A673 (cell line): ENCODE results near the gene TRAPPC14. TPM values are rescaled to one million over a fixed set of nuclear protein-coding genes. Genes with fewer than 3 reads are reported as not detected.

Source experiments
- BruUV-seq: library from RNA; stranded (reverse); fragments of 400-500 nt; replicated peaks from 2 replicates; lab custom pipeline; 2021; lab: Mats Ljungman, UMichigan
- CTCF ChIA-PET: fragments of 300-600 bp; sonication (Branson Sonifier 250); formaldehyde crosslinking; loops from one replicate; lab custom pipeline; 2022; ENCODE audit warnings: antibody characterized with exemption; lab: Charles Lee
- POLR2A ChIA-PET: fragments of 300-600 bp; sonication (Branson Sonifier 250); formaldehyde crosslinking; loops from one replicate; lab custom pipeline; 2022; ENCODE audit warnings: antibody characterized with exemption; ENCODE audit not compliant: low non-redundant PET; lab: Charles Lee
- DNase-seq: peaks from one replicate; pipeline ENCODE4 v3.0.0-alpha.2; 2015; ENCODE audit warnings: low spot score
- H3K27ac ChIP-seq: fragments of 200-600 bp; sonication (generic); 2 replicates; pipeline ENCODE4 v1.5.1; 2016; ENCODE audit warnings: mixed run types, low read depth, mild to moderate bottlenecking, mixed read lengths, antibody characterized with exemption, low read length; ENCODE audit not compliant: poor library complexity, severe bottlenecking
- H3K27me3 ChIP-seq: fragments of 200-600 bp; sonication (generic); replicated peaks from 2 replicates; pipeline ENCODE4 v1.6.1; 2017; ENCODE audit warnings: mixed run types, low read depth, mild to moderate bottlenecking, mixed read lengths, antibody characterized with exemption, low read length; ENCODE audit not compliant: insufficient read depth, poor library complexity
- H3K36me3 ChIP-seq: fragments of 200-600 bp; sonication (generic); 2 replicates; pipeline ENCODE4 v1.6.1; 2016; ENCODE audit warnings: mixed run types, mild to moderate bottlenecking, mixed read lengths, antibody characterized with exemption, low read length; ENCODE audit not compliant: insufficient read depth, poor library complexity, severe bottlenecking
- H3K4me1 ChIP-seq: fragments of 200-600 bp; sonication (generic); 2 replicates; pipeline ENCODE4 v1.6.1; 2017; ENCODE audit warnings: mixed run types, mild to moderate bottlenecking, mixed read lengths, antibody characterized with exemption, low read length; ENCODE audit not compliant: insufficient read depth, poor library complexity, severe bottlenecking
- H3K4me3 ChIP-seq: fragments of 200-600 bp; sonication (generic); 2 replicates; pipeline ENCODE4 v1.5.1; 2016; ENCODE audit warnings: low read depth, mixed run types, mild to moderate bottlenecking, mixed read lengths, low read length; ENCODE audit not compliant: poor library complexity, severe bottlenecking
- H3K9me3 ChIP-seq: fragments of 200-600 bp; sonication (generic); 2 replicates; pipeline ENCODE4 v1.6.1; 2016; ENCODE audit warnings: mixed run types, low read depth, mild to moderate bottlenecking, mixed read lengths, antibody characterized with exemption, low read length; ENCODE audit not compliant: poor library complexity, severe bottlenecking
- EZH2 ChIP-seq: fragments of 200-600 bp; sonication (generic); IDR thresholded peaks from 2 replicates; pipeline ENCODE4 v1.6.1; 2017; ENCODE audit warnings: borderline replicate concordance, low read depth, mild to moderate bottlenecking, mixed read lengths, antibody characterized with exemption, low read length; ENCODE audit not compliant: poor library complexity, severe bottlenecking
- intact Hi-C: fragments of 100-400 bp; cut with micrococcal nuclease; formaldehyde crosslinking; loops from one replicate; pipeline ENCODE4 v1.10.0; 2022; ENCODE audit not compliant: unreplicated experiment
- total RNA-seq: library from RNA; stranded (reverse); gene quantifications from 2 replicates; pipeline ENCODE4 v1.2.3, GENCODE V29; 2021
- TF ChIP-seq, protein P1 (sequence below): fragments of 300-800, 200-600 bp; sonication (generic); conservative IDR thresholded peaks from 2 replicates; pipeline ENCODE4 v1.5.1; 2017; ENCODE audit warnings: low read depth, mild to moderate bottlenecking, antibody characterized with exemption, low read length, moderate library complexity, mixed read lengths

The TRAPPC14 gene
- total RNA-seq, 1 experiment from 2014 or later, result 22.6 TPM

DNA sequence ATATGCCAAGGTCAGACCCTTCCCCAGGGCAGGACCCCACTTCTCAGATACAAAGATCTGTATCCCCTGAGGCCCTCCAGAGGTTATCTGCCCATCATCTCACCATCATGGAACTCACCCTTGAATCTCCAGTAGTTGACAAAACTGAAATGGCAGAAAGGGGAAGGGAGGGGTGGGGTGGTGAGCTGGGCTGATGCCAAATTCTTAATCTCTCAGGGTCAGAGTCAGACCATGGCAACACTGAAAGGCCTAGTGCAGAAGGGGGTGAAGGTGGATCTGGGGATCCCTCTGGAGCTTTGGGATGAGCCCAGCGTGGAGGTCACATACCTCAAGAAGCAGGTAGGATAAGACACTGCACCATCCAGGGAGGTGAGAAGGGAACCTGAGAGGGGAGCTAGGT is 36.0 kb downstream of the TRAPPC14 start:
- no TSS peak for BruUV-seq
- H3K9me3 ChIP-seq, result no peaks in the 10 kb centered on the region
- DNase-seq, result no peak
- ChIA-PET POLR2A (interaction anchor here (0.6 kb wide), 1 partner anchor 25 kb away, joined by 9 read pairs; no protein-coding TSS in a partner anchor), CTCF (interaction anchor here (0.6 kb wide), 1 partner anchor 95 kb away, joined by 5 read pairs; no protein-coding TSS in a partner anchor)
- H3K4me1 ChIP-seq, result peaks cover 14% of the 10 kb centered on the region
- intact Hi-C loops, result no loop called here
- no peak overlapping the region for H3K4me3 ChIP-seq
- H3K27me3 ChIP-seq, result no peaks in the 10 kb centered on the region
- H3K36me3 ChIP-seq, result no peaks in the 10 kb centered on the region
- no peak overlapping the region for H3K27ac ChIP-seq
- TF ChIP-seq, protein P1, sequence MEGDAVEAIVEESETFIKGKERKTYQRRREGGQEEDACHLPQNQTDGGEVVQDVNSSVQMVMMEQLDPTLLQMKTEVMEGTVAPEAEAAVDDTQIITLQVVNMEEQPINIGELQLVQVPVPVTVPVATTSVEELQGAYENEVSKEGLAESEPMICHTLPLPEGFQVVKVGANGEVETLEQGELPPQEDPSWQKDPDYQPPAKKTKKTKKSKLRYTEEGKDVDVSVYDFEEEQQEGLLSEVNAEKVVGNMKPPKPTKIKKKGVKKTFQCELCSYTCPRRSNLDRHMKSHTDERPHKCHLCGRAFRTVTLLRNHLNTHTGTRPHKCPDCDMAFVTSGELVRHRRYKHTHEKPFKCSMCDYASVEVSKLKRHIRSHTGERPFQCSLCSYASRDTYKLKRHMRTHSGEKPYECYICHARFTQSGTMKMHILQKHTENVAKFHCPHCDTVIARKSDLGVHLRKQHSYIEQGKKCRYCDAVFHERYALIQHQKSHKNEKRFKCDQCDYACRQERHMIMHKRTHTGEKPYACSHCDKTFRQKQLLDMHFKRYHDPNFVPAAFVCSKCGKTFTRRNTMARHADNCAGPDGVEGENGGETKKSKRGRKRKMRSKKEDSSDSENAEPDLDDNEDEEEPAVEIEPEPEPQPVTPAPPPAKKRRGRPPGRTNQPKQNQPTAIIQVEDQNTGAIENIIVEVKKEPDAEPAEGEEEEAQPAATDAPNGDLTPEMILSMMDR, result no peak
- no peak for TF ChIP-seq EZH2

DNA sequence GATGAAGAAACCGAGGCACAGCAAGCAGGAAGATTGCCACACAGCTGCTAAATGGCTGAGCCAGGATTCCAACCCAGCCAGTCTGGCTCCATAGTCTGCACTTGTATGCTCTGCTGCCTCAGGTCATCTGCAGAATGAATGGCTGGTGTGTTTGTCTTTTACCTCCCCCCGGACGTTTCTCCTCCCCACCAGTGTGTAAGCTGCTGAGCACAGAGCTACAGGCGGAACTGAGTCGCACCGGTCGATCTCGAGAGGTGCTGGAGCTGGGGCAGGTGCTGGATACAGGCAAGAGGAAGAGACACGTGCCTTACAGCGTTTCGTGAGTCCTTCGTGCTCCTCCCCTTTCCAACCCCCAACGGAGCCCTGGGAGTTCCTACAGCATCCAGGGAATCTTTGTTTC is 36.5 kb downstream of the TRAPPC14 start:
- H3K4me3 ChIP-seq, result no peak overlapping the region
- no TSS peak for BruUV-seq
- CTCF ChIA-PET, result interaction anchor here (0.6 kb wide), 1 partner anchor 96 kb away, joined by 5 read pairs; no protein-coding TSS in a partner anchor
- H3K27ac ChIP-seq, result no peak overlapping the region
- TF ChIP-seq, protein P1, result no peak
- no peak for TF ChIP-seq EZH2
- POLR2A ChIA-PET, result interaction anchor here (0.6 kb wide), 1 partner anchor 26 kb away, joined by 9 read pairs; no protein-coding TSS in a partner anchor
- no peaks in the 10 kb centered on the region for H3K9me3 ChIP-seq
- peaks cover 14% of the 10 kb centered on the region for H3K4me1 ChIP-seq
- no peak for DNase-seq
- intact Hi-C loops, result no loop called here
- H3K27me3 ChIP-seq, result no peaks in the 10 kb centered on the region
- no peaks in the 10 kb centered on the region for H3K36me3 ChIP-seq

DNA sequence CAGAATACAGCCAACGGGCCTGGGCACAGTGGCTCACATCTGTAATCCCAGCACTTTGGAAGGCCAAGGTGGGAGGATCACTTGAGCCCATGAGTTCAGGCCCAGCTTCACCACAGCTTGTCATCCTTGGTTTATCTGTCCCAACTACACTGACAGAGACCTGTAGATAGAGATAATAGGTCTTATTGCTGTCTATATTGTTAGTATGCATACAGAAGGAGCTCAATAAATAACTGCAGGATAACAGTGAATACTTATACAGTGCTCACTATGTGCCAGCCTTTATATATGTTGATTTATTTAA is 37.8 kb downstream of the TRAPPC14 start:
- POLR2A ChIA-PET, result no interaction called here
- Histone ChIP-seq H3K9me3 (no peaks in the 10 kb centered on the region), H3K4me3 (peak overlapping the region; percentile 63), H3K36me3 (peaks cover 2% of the 10 kb centered on the region), H3K27ac (peak overlapping the region; percentile 18), H3K27me3 (no peaks in the 10 kb centered on the region), H3K4me1 (peaks cover 9% of the 10 kb centered on the region)
- TF ChIP-seq, protein P1, result no peak
- no peak for TF ChIP-seq EZH2
- BruUV-seq, result no TSS peak
- no peak for DNase-seq
- intact Hi-C loops, result no loop called here
- CTCF ChIA-PET, result no interaction called here
